T-cell (primary cell): ENCODE measurements around the gene HDAC11. TPM values are rescaled to one million over a fixed set of nuclear protein-coding genes. Genes with fewer than 3 reads are reported as not detected.

Source experiments
- ATAC-seq, 4 experiments: fragments of 200-7000 bp in 3 of 4; fragments of 150-1000 bp in 1 of 4; cut with Tn5 transposase; replicated peaks in 1 of 4; 1 replicate in 3 of 4; 2 replicates in 1 of 4; pipeline ENCODE4 v1.10.0; 2021; ENCODE audit warnings: moderate library complexity in 3 of 4, mild to moderate bottlenecking in 2 of 4, moderate number of reproducible peaks in 1 of 4
- CTCF ChIA-PET, 2 donors: fragments of 300-600 bp; sonication (Branson Sonifier 250); formaldehyde crosslinking; loops; one replicate each; lab custom pipeline; 2022; ENCODE audit warnings: antibody characterized with exemption in 2 of 2; lab: Charles Lee
- POLR2A ChIA-PET, 2 donors: fragments of 300-600 bp; sonication (Branson Sonifier 250); formaldehyde crosslinking; loops; one replicate each; lab custom pipeline; 2022; ENCODE audit warnings: antibody characterized with exemption in 2 of 2; lab: Charles Lee
- DNase-seq, 35 experiments: peaks; one replicate each; pipeline versions ENCODE4 v3.0.0 to v3.0.0-alpha.2; 2013 to 2023
- H3K27ac ChIP-seq: one replicate; pipeline ENCODE4 v1.5.1; 2013; ENCODE audit warnings: low read length
- H3K27me3 ChIP-seq, 2 experiments: replicated peaks in 1 of 2; 1 replicate in 1 of 2; 2 replicates in 1 of 2; pipeline versions ENCODE4 v1.6.1 to v1.7.0; 2013; ENCODE audit warnings: low read length in 1 of 2, mixed read lengths in 1 of 2; ENCODE audit not compliant: control insufficient read depth in 2 of 2, insufficient read depth in 2 of 2; ENCODE audit errors: extremely low read depth in 1 of 2
- H3K36me3 ChIP-seq, 2 donors: 1 replicate in 1 of 2; 2 replicates in 1 of 2; pipeline versions ENCODE4 v1.6.1 to v1.7.0; 2013; ENCODE audit warnings: low read length in 1 of 2; ENCODE audit not compliant: control insufficient read depth in 2 of 2, insufficient read depth in 1 of 2; ENCODE audit errors: extremely low read depth in 1 of 2
- H3K4me1 ChIP-seq, 2 experiments: 1 replicate in 1 of 2; 2 replicates in 1 of 2; pipeline versions ENCODE4 v1.6.1 to v1.7.0; 2013; ENCODE audit warnings: low read length in 2 of 2, mixed read lengths in 1 of 2; ENCODE audit not compliant: insufficient read depth in 2 of 2, control insufficient read depth in 1 of 2; ENCODE audit errors: extremely low read depth in 1 of 2
- H3K4me3 ChIP-seq, 2 donors: 1 replicate in 1 of 2; 2 replicates in 1 of 2; pipeline versions ENCODE4 v1.5.1 to v1.7.0; 2013; ENCODE audit warnings: mild to moderate bottlenecking in 2 of 2, low read length in 1 of 2, moderate library complexity in 1 of 2; ENCODE audit not compliant: control insufficient read depth in 1 of 2; ENCODE audit errors: extremely low read depth in 1 of 2
- H3K9me3 ChIP-seq: 2 replicates; pipeline ENCODE4 v1.7.0; 2013
- H3K27ac Mint-ChIP-seq, 2 donors: one replicate each; pipeline ENCODE4 v1.8.0; 2020 to 2021; ENCODE audit warnings: mild to moderate bottlenecking in 2 of 2, mixed read lengths in 2 of 2
- H3K27me3 Mint-ChIP-seq, 2 donors: one replicate each; pipeline ENCODE4 v1.8.0; 2021 to 2022; ENCODE audit warnings: mixed read lengths in 2 of 2
- H3K36me3 Mint-ChIP-seq: one replicate; pipeline ENCODE4 v1.8.0; 2021; ENCODE audit warnings: mixed read lengths
- H3K4me1 Mint-ChIP-seq, 3 donors: one replicate each; pipeline ENCODE4 v1.8.0; 2020 to 2022; ENCODE audit warnings: mixed read lengths in 3 of 3, mild to moderate bottlenecking in 1 of 3
- H3K4me3 Mint-ChIP-seq, 3 donors: one replicate each; pipeline ENCODE4 v1.8.0; 2020 to 2022; ENCODE audit warnings: mild to moderate bottlenecking in 3 of 3, mixed read lengths in 3 of 3, moderate library complexity in 3 of 3
- H3K9me3 Mint-ChIP-seq, 3 donors: one replicate each; pipeline ENCODE4 v1.8.0; 2020 to 2022; ENCODE audit warnings: mixed read lengths in 3 of 3
- WGBS: methylation state at CpG from one replicate; pipeline ENCODE4 v1.1.5; 2013; ENCODE audit warnings: missing lambda C conversion rate; ENCODE audit not compliant: insufficient coverage; 5-methylcytosine and 5-hydroxymethylcytosine counted together
- total RNA-seq, 35 experiments: library from RNA in 6 of 35; stranded (reverse) in 6 of 35; fragments of 120-200 nt in 1 of 35; gene quantifications; one replicate each; pipeline versions ENCODE4 v1.2.1 to v1.2.4 and lab custom pipeline; 2013 to 2026

HDAC11 gene
- total RNA-seq, 5 donors from 2014 or later (not counting 1 experiment from before 2014, with no cell fraction given) = 5.9 to 10.4 (median 7.9) TPM

DNA sequence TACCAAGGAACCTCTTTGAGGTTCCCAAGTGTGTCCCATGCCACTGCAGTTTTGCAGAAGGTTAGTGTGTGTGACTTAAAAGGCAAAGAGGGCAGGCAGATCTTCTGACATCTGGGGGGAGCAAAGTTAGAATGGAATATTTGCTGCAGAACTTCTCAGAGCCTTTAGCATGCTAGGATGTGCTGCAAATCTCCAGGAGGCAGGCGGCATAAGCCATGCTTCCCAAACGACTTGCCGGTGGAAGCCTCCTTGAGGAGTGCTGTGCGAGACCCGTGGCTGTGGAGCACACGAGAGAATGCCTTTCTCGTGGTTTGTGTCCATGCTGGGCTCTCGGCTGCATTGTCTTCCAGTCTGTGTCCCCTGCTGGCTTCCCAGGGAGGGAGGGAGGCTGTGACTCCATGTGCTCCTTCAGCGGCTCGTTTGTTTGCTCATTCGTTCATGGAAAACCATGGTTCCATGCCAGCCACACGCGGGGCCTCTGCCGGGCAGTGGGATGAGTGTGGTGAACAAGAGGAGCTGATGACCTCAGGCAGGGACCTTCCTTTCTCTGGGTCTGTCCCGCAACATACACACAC is 13.8 kb downstream of the HDAC11 start:
- Mint-ChIP-seq H3K27me3 (no peaks in the 10 kb centered on the region), H3K27ac (no peak overlapping the region), H3K4me3 (no peak overlapping the region), H3K4me1 (peaks cover 0 to 3% (median 0%) of the 10 kb centered on the region in 3 donors), H3K9me3 (peaks cover 0 to 3% (median 0%) of the 10 kb centered on the region in 3 donors), H3K36me3 (peaks cover 4% of the 10 kb centered on the region)
- no peak overlapping the region for H3K4me3 ChIP-seq
- no peak overlapping the region for H3K27ac ChIP-seq
- H3K4me1 ChIP-seq = peaks cover 0 to 24% of the 10 kb centered on the region in 2 experiments
- POLR2A ChIA-PET = no interaction called here
- DNase-seq (no peak), ATAC-seq (no peak)
- H3K9me3 ChIP-seq = no peaks in the 10 kb centered on the region
- no peaks in the 10 kb centered on the region for H3K36me3 ChIP-seq
- WGBS = 89% methylated on average over 10 of the region's 15 CpGs
- CTCF ChIA-PET = interaction anchor here (0.7 to 1.1 kb wide), 4 partner anchors 154 to 157 kb away, joined by 3 to 10 read pairs (median 3); no protein-coding TSS in a partner anchor
- H3K27me3 ChIP-seq = no peaks in the 10 kb centered on the region

DNA sequence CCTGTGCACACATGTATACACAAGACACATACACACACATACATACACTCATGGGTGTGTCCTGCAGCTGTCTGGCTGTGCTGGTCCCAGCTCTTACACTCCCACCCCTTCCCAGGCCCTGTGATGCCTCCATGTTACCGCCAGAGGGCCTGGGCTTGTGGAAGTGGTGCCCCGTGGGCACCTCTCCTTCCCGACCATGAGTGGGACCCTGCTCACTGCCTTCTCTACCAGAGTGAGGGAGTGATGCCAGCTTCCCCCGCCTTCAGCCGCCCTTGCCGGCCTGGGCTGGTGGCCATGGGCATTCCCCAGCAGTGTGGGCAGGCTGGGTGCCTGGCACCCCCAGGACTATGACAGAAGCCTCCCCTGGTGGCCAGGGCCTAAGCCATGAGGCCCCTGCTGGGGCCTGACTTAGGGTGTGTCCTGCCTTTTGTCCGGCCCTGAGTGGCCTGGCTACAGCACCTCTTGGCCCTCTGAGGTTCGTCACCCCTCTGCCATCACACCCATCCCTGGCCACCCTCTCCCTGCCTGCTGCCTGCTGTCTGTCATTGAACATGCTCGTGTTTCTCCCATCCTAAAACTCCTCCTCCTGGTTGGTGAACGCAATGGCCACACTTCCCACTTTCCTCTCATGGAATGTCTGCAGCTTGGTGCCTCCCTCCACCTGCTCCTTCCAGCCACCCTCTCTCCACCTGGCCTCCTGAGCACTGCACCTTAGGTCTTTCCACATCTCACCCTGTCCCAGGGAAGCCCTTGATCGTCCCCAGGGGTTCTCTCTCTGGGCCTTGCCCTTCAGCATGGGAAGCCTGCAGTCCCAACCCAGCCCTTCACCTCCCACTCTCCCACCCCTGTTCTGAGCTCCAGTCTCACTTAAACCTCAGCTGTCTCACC is 14.6 kb downstream of the HDAC11 start:
- ATAC-seq (peak in 2 of 4 experiments; percentile 19 to 20), DNase-seq (peak in 2 of 35 experiments; percentile 15 to 32)
- no peak overlapping the region for H3K27ac Mint-ChIP-seq
- ChIA-PET POLR2A (interaction anchor here in 1 of 2 donors (0.6 kb wide), 1 partner anchor 152 kb away, joined by 3 read pairs; no protein-coding TSS in a partner anchor), CTCF (interaction anchor here (0.7 to 1.9 kb wide), 6 partner anchors 153 to 156 kb away, joined by 3 to 55 read pairs (median 4); no protein-coding TSS in a partner anchor)
- H3K27ac ChIP-seq = no peak overlapping the region
- WGBS = 83% methylated on average over 11 of the region's 11 CpGs
- no peaks in the 10 kb centered on the region for H3K9me3 Mint-ChIP-seq
- peaks cover 0 to 3% (median 0%) of the 10 kb centered on the region in 3 donors for H3K4me1 Mint-ChIP-seq
- no peaks in the 10 kb centered on the region for H3K27me3 ChIP-seq
- no peak overlapping the region for H3K4me3 ChIP-seq
- H3K36me3 Mint-ChIP-seq = no peaks in the 10 kb centered on the region
- H3K36me3 ChIP-seq = no peaks in the 10 kb centered on the region
- H3K27me3 Mint-ChIP-seq = no peaks in the 10 kb centered on the region
- H3K4me1 ChIP-seq = peaks cover 0 to 24% of the 10 kb centered on the region in 2 experiments
- no peak overlapping the region for H3K4me3 Mint-ChIP-seq
- no peaks in the 10 kb centered on the region for H3K9me3 ChIP-seq

DNA sequence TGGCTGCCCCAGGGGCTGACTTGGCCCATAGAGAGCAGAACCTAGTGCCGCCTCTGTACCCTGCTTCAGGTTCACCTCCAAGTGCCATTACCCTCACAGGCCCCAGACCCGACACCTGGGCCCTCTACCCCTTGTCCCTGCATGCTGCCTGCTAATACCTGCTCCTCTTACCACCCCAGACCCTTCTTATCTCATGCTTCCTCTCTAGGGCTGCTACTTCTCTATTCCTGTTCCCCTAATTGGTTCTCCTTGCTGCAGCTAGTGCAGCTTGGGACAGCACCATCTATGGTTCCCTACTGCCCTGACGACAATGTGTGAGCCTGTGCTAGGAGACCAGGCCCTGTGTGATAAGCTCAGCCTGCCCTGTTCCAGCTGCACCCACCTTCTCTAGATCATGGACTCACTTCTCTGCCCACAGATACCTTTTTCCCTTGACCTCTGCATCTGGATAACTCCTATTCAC is 15.3 kb downstream of the HDAC11 start:
- H3K27ac Mint-ChIP-seq = no peak overlapping the region
- no peak overlapping the region for H3K27ac ChIP-seq
- peaks cover 0 to 24% of the 10 kb centered on the region in 2 experiments for H3K4me1 ChIP-seq
- H3K4me1 Mint-ChIP-seq = peaks cover 0 to 3% (median 0%) of the 10 kb centered on the region in 3 donors
- ChIA-PET POLR2A (interaction anchor here (0.6 kb wide), 2 partner anchors 15 to 151 kb away, joined by 3 to 4 read pairs; partner anchors contain the start of gene HDAC11 (in 1 of the 2)), CTCF (interaction anchor here (1.0 to 1.9 kb wide), 3 partner anchors 153 to 165 kb away, joined by 4 to 55 read pairs (median 6); no protein-coding TSS in a partner anchor)
- ATAC-seq (no peak), DNase-seq (no peak)
- H3K4me3 Mint-ChIP-seq = no peak overlapping the region
- H3K36me3 Mint-ChIP-seq = no peaks in the 10 kb centered on the region
- no peaks in the 10 kb centered on the region for H3K9me3 ChIP-seq
- no peak overlapping the region for H3K4me3 ChIP-seq
- 92% methylated on average over 3 of the region's 3 CpGs for WGBS
- H3K27me3 ChIP-seq = no peaks in the 10 kb centered on the region
- H3K36me3 ChIP-seq = no peaks in the 10 kb centered on the region
- H3K27me3 Mint-ChIP-seq = no peaks in the 10 kb centered on the region
- no peaks in the 10 kb centered on the region for H3K9me3 Mint-ChIP-seq

DNA sequence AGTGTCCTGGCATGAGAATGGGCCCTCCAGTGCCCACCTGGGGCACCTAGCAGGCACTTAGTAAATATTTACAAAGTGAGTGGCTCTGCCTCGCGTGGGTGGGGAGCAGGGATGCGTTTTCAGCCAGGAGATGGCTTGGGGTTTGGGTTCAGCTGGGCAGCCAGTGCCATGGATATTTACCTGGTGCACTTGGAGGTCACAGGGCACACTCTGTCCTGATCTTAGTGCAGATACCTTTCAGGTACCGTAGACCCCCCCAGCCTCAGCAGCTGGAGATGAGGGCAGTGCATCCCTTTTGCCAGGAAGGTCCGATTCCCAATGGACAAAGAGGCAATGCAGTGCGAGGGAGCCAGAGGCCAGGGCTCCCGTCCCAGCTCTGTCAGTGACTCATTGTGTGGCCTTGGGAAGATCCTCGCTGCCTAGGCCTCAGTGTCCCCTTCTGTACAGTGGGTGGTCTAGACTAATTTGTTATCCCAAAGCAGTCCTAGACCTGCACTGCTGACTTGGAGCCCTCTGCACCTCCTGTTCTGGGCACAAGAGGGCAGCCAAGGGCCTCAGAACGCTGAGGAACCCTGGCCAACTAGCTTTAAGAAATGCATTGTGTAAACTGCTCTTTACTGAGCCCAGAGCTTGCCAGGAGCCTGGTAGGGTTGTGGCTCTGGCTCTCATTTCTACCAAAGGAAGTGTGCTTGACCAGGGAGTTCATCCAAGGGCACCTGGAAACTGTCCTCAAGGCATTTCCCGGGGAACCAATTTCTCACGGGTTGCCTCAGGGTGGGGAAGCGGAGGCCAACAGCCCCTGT is 16.0 kb downstream of the HDAC11 start:
- Mint-ChIP-seq H3K4me3 (no peak overlapping the region), H3K27ac (no peak overlapping the region), H3K27me3 (no peaks in the 10 kb centered on the region), H3K36me3 (no peaks in the 10 kb centered on the region), H3K9me3 (no peaks in the 10 kb centered on the region), H3K4me1 (peaks cover 0 to 3% (median 0%) of the 10 kb centered on the region in 3 donors)
- no peaks in the 10 kb centered on the region for H3K9me3 ChIP-seq
- WGBS = 50% methylated on average over 9 of the region's 12 CpGs
- peak; percentile 80 to 98 (median 89) for ATAC-seq
- H3K27me3 ChIP-seq = no peaks in the 10 kb centered on the region
- CTCF ChIA-PET = interaction anchor here (0.6 to 1.9 kb wide), 10 partner anchors 153 to 1445 kb away, joined by 3 to 55 read pairs (median 4); partner anchors contain the start of gene WNT7A (in 1 of the 2)
- DNase-seq = peak; percentile 33 to 80 (median 61)
- H3K4me3 ChIP-seq = no peak overlapping the region
- no peak overlapping the region for H3K27ac ChIP-seq
- H3K4me1 ChIP-seq = peaks cover 0 to 24% of the 10 kb centered on the region in 2 experiments
- H3K36me3 ChIP-seq = no peaks in the 10 kb centered on the region
- POLR2A ChIA-PET = interaction anchor here in 1 of 2 donors (0.6 kb wide), 1 partner anchor 16 kb away, joined by 4 read pairs; the partner anchor contains the start of gene HDAC11

DNA sequence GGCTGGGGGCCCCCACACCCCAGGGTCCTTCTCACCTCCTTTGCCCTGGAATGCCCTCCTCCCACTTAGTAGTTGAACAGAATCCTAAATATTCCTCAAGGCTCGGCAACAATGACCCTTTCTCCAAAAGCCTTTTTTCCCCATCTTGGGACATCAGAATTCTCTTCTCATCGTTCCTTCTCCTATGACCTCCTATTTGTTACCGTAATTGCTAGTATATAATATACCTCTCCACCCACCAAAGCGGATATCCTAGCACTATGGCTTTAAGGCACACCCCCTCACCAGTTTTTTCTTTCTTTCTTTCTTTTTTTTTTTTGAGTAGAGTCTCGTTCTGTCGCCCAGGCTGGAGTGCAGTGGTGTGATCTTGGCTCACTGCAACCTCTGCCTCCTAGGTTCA is 16.8 kb downstream of the HDAC11 start:
- no peak overlapping the region for H3K27ac Mint-ChIP-seq
- Histone ChIP-seq H3K36me3 (no peaks in the 10 kb centered on the region), H3K4me3 (no peak overlapping the region), H3K27ac (no peak overlapping the region), H3K9me3 (no peaks in the 10 kb centered on the region), H3K4me1 (peaks cover 0 to 24% of the 10 kb centered on the region in 2 experiments), H3K27me3 (no peaks in the 10 kb centered on the region)
- H3K4me1 Mint-ChIP-seq = peaks cover 0 to 3% (median 0%) of the 10 kb centered on the region in 3 donors
- no peaks in the 10 kb centered on the region for H3K27me3 Mint-ChIP-seq
- no peak overlapping the region for H3K4me3 Mint-ChIP-seq
- DNase-seq = no peak
- no peaks in the 10 kb centered on the region for H3K36me3 Mint-ChIP-seq
- ChIA-PET CTCF (interaction anchor here (0.6 to 1.9 kb wide), 8 partner anchors 152 to 1444 kb away, joined by 3 to 55 read pairs (median 4); partner anchors contain the start of gene WNT7A (in 1 of the 2)), POLR2A (no interaction called here)
- ATAC-seq = no peak
- H3K9me3 Mint-ChIP-seq = no peaks in the 10 kb centered on the region
- 60% methylated on average over 1 of the region's 6 CpGs for WGBS
